Measurements from ENCODE around the gene ZNF217. TPM values are rescaled to one million over a fixed set of nuclear protein-coding genes. Genes with fewer than 3 reads are reported as not detected.
"Not testable (repeated sequence)": the region's sequence is repeated elsewhere in the genome, so short reads cannot be mapped to it uniquely, and the experiment has no call there.

ZNF217 gene
- total and polyA plus RNA-seq, 9 of the 15 experiments (the other 6 are each of a cell fraction or from before 2014, with no cell fraction given) = 3.0 to 41.8 (median 16.8) TPM

- TF ChIP-seq PBX2 (CRISPR knock-in tag; IDR thresholded peaks at IDR 0.05; ENCODE audit: low read depth); FOXM1 (CRISPR knock-in tag; IDR thresholded peaks at IDR 0.05; ENCODE audit: low read depth); NR2C2 (CRISPR knock-in tag; IDR thresholded peaks at IDR 0.05); ETV6 (CRISPR knock-in tag; IDR thresholded peaks at IDR 0.05; ENCODE audit: borderline replicate concordance): not testable (repeated sequence)
- TF ChIP-seq PBX2 (tag; conservative IDR thresholded peaks at IDR 0.05; ENCODE audit: low read depth) (peak; percentile 27; the same call in 1 of the 2 replicates), FOXM1 (IDR thresholded peaks at IDR 0.05; ENCODE audit: low read depth) (0 out of 2 replicates have a peak, but pooled peaks have one; percentile 25), LEF1 (IDR thresholded peaks at IDR 0.05) (peak; percentile 60; the same call in 1 of the 2 replicates), RBFOX2 (IDR thresholded peaks at IDR 0.05; ENCODE audit: low read depth, low read length) (peak; percentile 53), L3MBTL2 (IDR thresholded peaks at IDR 0.05) (peak; percentile 39; the same call in 1 of the 2 replicates), NR2C2 (tag; IDR thresholded peaks at IDR 0.05) (0 out of 2 replicates have a peak, but pooled peaks have one; percentile 15), VEZF1 (CRISPR knock-in tag; IDR thresholded peaks at IDR 0.05) (peak; percentile 67), ETV1 (tag; conservative IDR thresholded peaks at IDR 0.05; ENCODE audit: low read depth) (0 out of 2 replicates have a peak, but pooled peaks have one; percentile 7), BRD9 (IDR thresholded peaks at IDR 0.05; ENCODE audit: low read depth, partially characterized antibody) (peak; percentile 27), ETV6 (IDR thresholded peaks at IDR 0.05; ENCODE audit: borderline replicate concordance in 1 of 2, low read depth in 2 of 2, low read length in 1 of 2) (peak in 1 of 2 experiments; percentile 41; a peak in 1 of 4 replicates), NCOR1 (IDR thresholded peaks at IDR 0.05) (0 out of 2 replicates have a peak, but pooled peaks have one; percentile 6), ZNF384 (IDR thresholded peaks at IDR 0.05; ENCODE audit: low read depth, low read length) (0 out of 2 replicates have a peak, but pooled peaks have one; percentile 12), YY1 (IDR thresholded peaks at IDR 0.05; ENCODE audit: borderline replicate concordance in 1 of 3, control insufficient read depth in 1 of 3, extremely low read depth in 1 of 3, insufficient read depth in 3 of 3, insufficient read length in 1 of 3, insufficient replicate concordance in 2 of 3, low read depth in 1 of 3, low read length in 2 of 3) (peak in 1 of 3 experiments; percentile 40)
- TF ChIP-seq, protein P1, sequence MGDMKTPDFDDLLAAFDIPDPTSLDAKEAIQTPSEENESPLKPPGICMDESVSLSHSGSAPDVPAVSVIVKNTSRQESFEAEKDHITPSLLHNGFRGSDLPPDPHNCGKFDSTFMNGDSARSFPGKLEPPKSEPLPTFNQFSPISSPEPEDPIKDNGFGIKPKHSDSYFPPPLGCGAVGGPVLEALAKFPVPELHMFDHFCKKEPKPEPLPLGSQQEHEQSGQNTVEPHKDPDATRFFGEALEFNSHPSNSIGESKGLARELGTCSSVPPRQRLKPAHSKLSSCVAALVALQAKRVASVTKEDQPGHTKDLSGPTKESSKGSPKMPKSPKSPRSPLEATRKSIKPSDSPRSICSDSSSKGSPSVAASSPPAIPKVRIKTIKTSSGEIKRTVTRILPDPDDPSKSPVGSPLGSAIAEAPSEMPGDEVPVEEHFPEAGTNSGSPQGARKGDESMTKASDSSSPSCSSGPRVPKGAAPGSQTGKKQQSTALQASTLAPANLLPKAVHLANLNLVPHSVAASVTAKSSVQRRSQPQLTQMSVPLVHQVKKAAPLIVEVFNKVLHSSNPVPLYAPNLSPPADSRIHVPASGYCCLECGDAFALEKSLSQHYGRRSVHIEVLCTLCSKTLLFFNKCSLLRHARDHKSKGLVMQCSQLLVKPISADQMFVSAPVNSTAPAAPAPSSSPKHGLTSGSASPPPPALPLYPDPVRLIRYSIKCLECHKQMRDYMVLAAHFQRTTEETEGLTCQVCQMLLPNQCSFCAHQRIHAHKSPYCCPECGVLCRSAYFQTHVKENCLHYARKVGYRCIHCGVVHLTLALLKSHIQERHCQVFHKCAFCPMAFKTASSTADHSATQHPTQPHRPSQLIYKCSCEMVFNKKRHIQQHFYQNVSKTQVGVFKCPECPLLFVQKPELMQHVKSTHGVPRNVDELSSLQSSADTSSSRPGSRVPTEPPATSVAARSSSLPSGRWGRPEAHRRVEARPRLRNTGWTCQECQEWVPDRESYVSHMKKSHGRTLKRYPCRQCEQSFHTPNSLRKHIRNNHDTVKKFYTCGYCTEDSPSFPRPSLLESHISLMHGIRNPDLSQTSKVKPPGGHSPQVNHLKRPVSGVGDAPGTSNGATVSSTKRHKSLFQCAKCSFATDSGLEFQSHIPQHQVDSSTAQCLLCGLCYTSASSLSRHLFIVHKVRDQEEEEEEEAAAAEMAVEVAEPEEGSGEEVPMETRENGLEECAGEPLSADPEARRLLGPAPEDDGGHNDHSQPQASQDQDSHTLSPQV (IDR thresholded peaks at IDR 0.05) = peak; percentile 23; the same call in 1 of the 2 replicates
These were observed 4.1 kb downstream of the ZNF217 start (continued) for GRCh38 chr20:53589321-53590065.
